A549 (cell line): ENCODE results near the gene PIGS. TPM values are rescaled to one million over a fixed set of nuclear protein-coding genes. Genes with fewer than 3 reads are reported as not detected.
"Not testable (repeated sequence)": the region's sequence is repeated elsewhere in the genome, so short reads cannot be mapped to it uniquely, and the experiment has no call there.

Source experiments
- ATAC-seq, 2 experiments: fragments of 200-7000 bp in 1 of 2; fragments of >200 bp in 1 of 2; cut with Nextera tagmentation in 1 of 2; cut with Tn5 transposase in 1 of 2; 3 replicates each; pipeline versions ENCODE4 v1.8.0 to v1.9.1; 2018 to 2020; ENCODE audit warnings: mild to moderate bottlenecking in 1 of 2, moderate library complexity in 1 of 2
- CTCF ChIA-PET: fragments of 300-600 bp; sonication (Branson Sonifier 250); formaldehyde crosslinking; extraction: SDS; loops from one replicate; lab custom pipeline; 2021; ENCODE audit warnings: antibody characterized with exemption, inconsistent platforms; lab: Yijun Ruan, JAX
- POLR2A ChIA-PET: fragments of 350-600 bp; formaldehyde crosslinking; extraction: SDS; loops from one replicate; lab custom pipeline; 2021; ENCODE audit warnings: antibody characterized with exemption, inconsistent platforms; lab: Yijun Ruan, JAX
- DNase-seq, 2 experiments: peaks; one replicate each; pipeline versions ENCODE4 v3.0.0 to v3.0.0-alpha.2; 2011 to 2016; ENCODE audit warnings: low read depth in 1 of 2, low spot score in 1 of 2
- FAIRE-seq: peaks from 2 replicates; lab custom pipeline; 2011; peaks lifted over from hg19 to GRCh38; lab: Jason Lieb, UNC
- H3K27ac ChIP-seq, 2 experiments: fragments of >200 bp; sonication (Bioruptor Twin); formaldehyde crosslinking; 3 replicates each; pipeline ENCODE4 v1.5.1; 2016 to 2017
- H3K4me1 ChIP-seq: fragments of >200 bp; sonication (Bioruptor Twin); formaldehyde crosslinking; 3 replicates; pipeline ENCODE4 v1.6.1; 2016
- H3K4me2 ChIP-seq: fragments of >200 bp; sonication (Bioruptor Twin); formaldehyde crosslinking; 3 replicates; pipeline ENCODE4 v1.6.1; 2016
- H3K4me3 ChIP-seq: fragments of >200 bp; sonication (Bioruptor Twin); formaldehyde crosslinking; 3 replicates; pipeline ENCODE4 v1.5.1; 2016
- H3K9me3 ChIP-seq: fragments of >200 bp; sonication (Bioruptor Twin); formaldehyde crosslinking; 3 replicates; pipeline ENCODE4 v1.6.1; 2016
- CBX8 ChIP-seq: fragments of 200-600 bp; sonication (generic); IDR thresholded peaks from 2 replicates; pipeline ENCODE4 v1.6.1; 2016
- CEBPB ChIP-seq, 2 experiments: fragments of >200 bp in 1 of 2; sonication (Bioruptor Twin) in 1 of 2; formaldehyde crosslinking in 1 of 2; IDR thresholded peaks; 2 replicates each; pipeline ENCODE4 v1.6.1; 2012 to 2016
- HEYL ChIP-seq: fragments of 250-450 bp; sonication (Bioruptor Pico); IDR thresholded peaks from 2 replicates; pipeline ENCODE4 v1.8.0; 2021; ENCODE audit warnings: mild to moderate bottlenecking, moderate library complexity
- HMGXB4 ChIP-seq: fragments of 250-450 bp; sonication (Bioruptor Pico); IDR thresholded peaks from 2 replicates; pipeline ENCODE4 v1.5.0; 2021; ENCODE audit warnings: mild to moderate bottlenecking, moderate library complexity, borderline replicate concordance
- JUNB ChIP-seq: fragments of >200 bp; sonication (Bioruptor Twin); formaldehyde crosslinking; IDR thresholded peaks from 2 replicates; pipeline ENCODE4 v1.6.1; 2016
- KDM5A ChIP-seq: fragments of 200-600 bp; sonication (generic); IDR thresholded peaks from 2 replicates; pipeline ENCODE4 v1.6.1; 2016; ENCODE audit warnings: antibody characterized with exemption, mild to moderate bottlenecking
- MYC ChIP-seq: IDR thresholded peaks from 2 replicates; pipeline ENCODE4 v1.6.1; 2012; ENCODE audit warnings: mild to moderate bottlenecking, inconsistent platforms, low read length, improper control_type of control experiment, borderline replicate concordance
- PBX3 ChIP-seq: IDR thresholded peaks from 2 replicates; pipeline ENCODE4 v1.6.1; 2012
- SMC3 ChIP-seq: fragments of >200 bp; sonication (Bioruptor Twin); formaldehyde crosslinking; IDR thresholded peaks from 3 replicates; pipeline ENCODE4 v1.6.1; 2018; ENCODE audit warnings: inconsistent platforms
- TP53 ChIP-seq: fragments of 250-450 bp; sonication (Bioruptor Pico); IDR thresholded peaks from 2 replicates; pipeline ENCODE4 v1.5.0; 2021; ENCODE audit warnings: mild to moderate bottlenecking, moderate library complexity
- ZC3H11A ChIP-seq: fragments of 450-650 bp; IDR thresholded peaks from 2 replicates; pipeline ENCODE4 v1.6.1; 2014; ENCODE audit warnings: antibody characterized with exemption, mild to moderate bottlenecking
- WGBS: methylation state at CpG from one replicate; pipeline ENCODE4 v1.1.6; 2017; ENCODE audit errors: missing lambda C conversion rate; 5-methylcytosine and 5-hydroxymethylcytosine counted together
- polyA plus RNA-seq, 4 experiments: library from polyadenylated mRNA; depleted of rRNA in 3 of 4; stranded (reverse); fragments of >200 nt; fragmentation: RNase III in 1 of 4; extraction: RNeasy Plus Mini Kit Qiagen cat#74134 plus additional on column Dnase treatment in 1 of 4; gene quantifications; 2 replicates in 3 of 4; 3 replicates in 1 of 4; pipeline ENCODE4 v1.2.3, GENCODE V29; 2011 to 2017
- TF ChIP-seq, protein P1 (sequence below): IDR thresholded peaks from 2 replicates; pipeline ENCODE4 v1.6.1; 2012
- TF ChIP-seq, protein P2 (sequence below): fragments of >200 bp; sonication (Bioruptor Twin); formaldehyde crosslinking; IDR thresholded peaks from 3 replicates; pipeline ENCODE4 v1.5.1; 2016
- TF ChIP-seq, protein P3 (sequence below): fragments of 450-650 bp; IDR thresholded peaks from 2 replicates; pipeline ENCODE4 v1.6.1; 2014; ENCODE audit warnings: antibody characterized with exemption

PIGS gene
- polyA plus RNA-seq, 2 of the 4 experiments (the other 2 are of a cell fraction): 50.0 to 53.2 TPM

DNA sequence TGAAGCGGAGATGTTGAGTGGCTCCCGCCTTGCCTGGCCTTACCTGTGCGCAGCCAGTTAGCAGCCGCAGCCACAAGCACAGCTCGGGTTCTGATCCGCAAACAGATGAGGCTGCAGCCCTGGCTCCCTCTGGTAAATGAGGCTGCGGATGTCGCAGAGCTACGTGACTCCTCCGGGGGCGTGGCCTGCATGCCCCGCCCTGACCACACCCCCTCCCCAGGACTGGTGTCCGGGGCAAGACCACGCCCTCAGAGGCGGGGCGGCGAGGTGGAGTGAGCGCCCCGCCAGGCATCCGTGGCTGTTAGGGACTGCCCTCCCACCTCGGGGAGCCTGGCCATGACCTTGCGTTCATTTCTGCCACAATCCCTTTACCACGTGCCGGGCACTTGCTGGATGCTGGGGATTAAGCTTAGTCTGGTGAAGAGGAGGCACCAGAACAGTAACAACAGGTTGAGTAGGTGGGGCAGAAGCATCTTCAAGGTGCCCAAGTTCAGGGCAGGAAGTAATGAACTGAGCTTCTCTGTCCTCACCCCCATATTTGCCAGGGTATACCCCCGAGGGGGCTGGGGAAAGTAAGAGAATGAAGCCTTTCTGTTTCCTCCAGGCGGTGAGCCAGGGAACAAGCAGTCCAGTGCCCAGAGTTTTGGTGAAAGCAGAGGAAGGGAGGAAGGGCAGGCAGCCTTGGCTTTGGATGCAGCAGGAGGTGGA lies 5.6 kb upstream of the PIGS start, which contains the start of gene ALDOC (continued):
- TF ChIP-seq, protein P1, sequence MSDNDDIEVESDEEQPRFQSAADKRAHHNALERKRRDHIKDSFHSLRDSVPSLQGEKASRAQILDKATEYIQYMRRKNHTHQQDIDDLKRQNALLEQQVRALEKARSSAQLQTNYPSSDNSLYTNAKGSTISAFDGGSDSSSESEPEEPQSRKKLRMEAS: no peak
- TF ChIP-seq CEBPB (IDR thresholded peaks at IDR 0.05) (no peak), TP53 (no peak), JUNB (no peak)
- TF ChIP-seq, protein P2, sequence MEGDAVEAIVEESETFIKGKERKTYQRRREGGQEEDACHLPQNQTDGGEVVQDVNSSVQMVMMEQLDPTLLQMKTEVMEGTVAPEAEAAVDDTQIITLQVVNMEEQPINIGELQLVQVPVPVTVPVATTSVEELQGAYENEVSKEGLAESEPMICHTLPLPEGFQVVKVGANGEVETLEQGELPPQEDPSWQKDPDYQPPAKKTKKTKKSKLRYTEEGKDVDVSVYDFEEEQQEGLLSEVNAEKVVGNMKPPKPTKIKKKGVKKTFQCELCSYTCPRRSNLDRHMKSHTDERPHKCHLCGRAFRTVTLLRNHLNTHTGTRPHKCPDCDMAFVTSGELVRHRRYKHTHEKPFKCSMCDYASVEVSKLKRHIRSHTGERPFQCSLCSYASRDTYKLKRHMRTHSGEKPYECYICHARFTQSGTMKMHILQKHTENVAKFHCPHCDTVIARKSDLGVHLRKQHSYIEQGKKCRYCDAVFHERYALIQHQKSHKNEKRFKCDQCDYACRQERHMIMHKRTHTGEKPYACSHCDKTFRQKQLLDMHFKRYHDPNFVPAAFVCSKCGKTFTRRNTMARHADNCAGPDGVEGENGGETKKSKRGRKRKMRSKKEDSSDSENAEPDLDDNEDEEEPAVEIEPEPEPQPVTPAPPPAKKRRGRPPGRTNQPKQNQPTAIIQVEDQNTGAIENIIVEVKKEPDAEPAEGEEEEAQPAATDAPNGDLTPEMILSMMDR: no peak

GRCh38 chr17:28576016-28576415 lies 4.7 kb upstream of the PIGS start:
- POLR2A ChIA-PET, H3K9me3 ChIP-seq, H3K27ac ChIP-seq, DNase-seq, H3K4me3 ChIP-seq, ATAC-seq, FAIRE-seq, H3K4me2 ChIP-seq: not testable (repeated sequence)
- WGBS: 89% methylated on average over 3 of the region's 3 CpGs
- H3K4me1 ChIP-seq: peaks cover 20% of the 10 kb centered on the region
- CTCF ChIA-PET: interaction anchor here (0.8 to 2.6 kb wide), 6 partner anchors 14 to 81 kb away, joined by 3 to 11 read pairs (median 4); no protein-coding TSS in a partner anchor

DNA sequence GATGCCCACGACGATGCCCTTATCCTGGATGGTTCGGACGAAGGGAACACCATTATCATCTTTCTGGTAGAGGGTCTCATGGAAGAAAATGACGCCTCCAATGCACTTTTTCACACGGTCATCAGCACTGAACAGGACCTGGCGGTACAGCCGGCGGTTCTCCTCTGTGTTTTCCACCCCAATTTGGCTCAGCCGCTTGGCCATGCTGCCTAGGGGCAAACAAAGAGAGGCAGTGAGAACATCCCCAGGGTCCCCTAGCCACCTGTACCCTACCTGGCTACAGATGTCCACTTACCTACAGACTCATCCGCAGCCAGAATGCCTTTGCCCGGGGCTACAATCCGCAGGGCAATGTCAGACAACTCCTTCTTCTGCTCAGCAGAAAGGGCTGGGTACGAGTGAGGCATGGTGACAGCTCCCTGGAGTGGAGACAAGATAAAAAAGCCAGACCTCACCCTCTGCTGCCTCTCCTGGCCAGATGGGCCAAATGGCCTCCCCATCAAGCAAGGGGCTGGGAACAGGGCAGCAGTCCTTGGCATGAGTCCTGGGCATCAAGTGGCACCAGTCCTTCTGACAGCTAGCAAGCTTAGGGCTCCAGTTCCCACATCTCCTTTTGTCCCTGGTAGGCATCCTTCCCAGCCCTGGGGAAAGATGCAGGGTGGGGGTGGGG lies 3.9 kb upstream of the PIGS start:
- Histone ChIP-seq H3K27ac (no peak overlapping the region), H3K4me3 (no peak overlapping the region)
- DNase-seq: no peak
- no peak for TF ChIP-seq CEBPB (IDR thresholded peaks at IDR 0.05)
- no peak for TF ChIP-seq ZC3H11A
- no peak for TF ChIP-seq MYC
- no peak for TF ChIP-seq PBX3
- no peak for TF ChIP-seq CBX8
- no peak for TF ChIP-seq SMC3
- TF ChIP-seq HEYL (CRISPR knock-in tag): no peak
- no peak for TF ChIP-seq HMGXB4 (CRISPR knock-in tag)
- TF ChIP-seq, protein P3, sequence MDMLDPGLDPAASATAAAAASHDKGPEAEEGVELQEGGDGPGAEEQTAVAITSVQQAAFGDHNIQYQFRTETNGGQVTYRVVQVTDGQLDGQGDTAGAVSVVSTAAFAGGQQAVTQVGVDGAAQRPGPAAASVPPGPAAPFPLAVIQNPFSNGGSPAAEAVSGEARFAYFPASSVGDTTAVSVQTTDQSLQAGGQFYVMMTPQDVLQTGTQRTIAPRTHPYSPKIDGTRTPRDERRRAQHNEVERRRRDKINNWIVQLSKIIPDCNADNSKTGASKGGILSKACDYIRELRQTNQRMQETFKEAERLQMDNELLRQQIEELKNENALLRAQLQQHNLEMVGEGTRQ: no peak
- no peak for TF ChIP-seq KDM5A
- TF ChIP-seq, all 56 proteins: peak for 0
- ChIA-PET POLR2A (no interaction called here), CTCF (interaction anchor here (0.5 to 2.6 kb wide), 8 partner anchors 9 to 115 kb away, joined by 3 to 11 read pairs (median 3); no protein-coding TSS in a partner anchor)
- no peak overlapping the region for H3K4me2 ChIP-seq
- 89% methylated on average over 14 of the region's 14 CpGs for WGBS
- H3K4me1 ChIP-seq: peaks cover 24% of the 10 kb centered on the region
- FAIRE-seq (no peak), ATAC-seq (no peak)
- H3K9me3 ChIP-seq: no peaks in the 10 kb centered on the region
